K562 (cell line): ENCODE measurements around the gene BMI1. TPM values are rescaled to one million over a fixed set of nuclear protein-coding genes. Genes with fewer than 3 reads are reported as not detected.

Experiments used
- ATAC-seq: fragments of 200-7000 bp; cut with Tn5 transposase; 3 replicates; pipeline ENCODE4 v1.9.1; 2020; ENCODE audit warnings: moderate library complexity
- BruUV-seq: library from RNA; stranded (reverse); fragments of 400-500 nt; replicated peaks from 2 replicates; lab custom pipeline; 2021; lab: Mats Ljungman, UMichigan
- CTCF ChIA-PET: fragments of 300-600 bp; formaldehyde crosslinking; extraction: SDS; loops from one replicate; lab custom pipeline; 2021; ENCODE audit warnings: low intra/inter-chr PET ratio; lab: Yijun Ruan, JAX
- POLR2A ChIA-PET: fragments of 300-600, 350-650 bp; sonication (Branson Sonifier 250); formaldehyde crosslinking; extraction: SDS; loops from one replicate; lab custom pipeline; 2021; ENCODE audit warnings: antibody characterized with exemption, inconsistent platforms; lab: Yijun Ruan, JAX
- DNase-seq, 4 experiments: peaks; one replicate each; pipeline versions ENCODE4 v3.0.0 to v3.0.0-alpha.2; 2011 to 2018; ENCODE audit warnings: low spot score in 3 of 4, mixed read lengths in 3 of 4; ENCODE audit errors: extremely low read depth in 1 of 4
- FAIRE-seq: peaks from 2 replicates; lab custom pipeline; 2011; peaks lifted over from hg19 to GRCh38; lab: Jason Lieb, UNC
- H2AFZ ChIP-seq: 2 replicates; pipeline ENCODE4 v1.6.0; 2011; ENCODE audit warnings: low read depth, low read length, control low read depth, inconsistent platforms
- H3K27ac ChIP-seq: fragments of 200-600 bp; 3 replicates; pipeline ENCODE4 v1.8.0; 2011; ENCODE audit warnings: low read depth, mild to moderate bottlenecking, control low read depth, inconsistent platforms, low read length, moderate library complexity, mixed read lengths; ENCODE audit errors: extremely low read depth
- H3K27me3 ChIP-seq, 2 experiments: fragments of 300-600 bp in 1 of 2; 2 replicates in 1 of 2; 3 replicates in 1 of 2; pipeline versions ENCODE4 v1.6.0 to v1.8.0; 2011; ENCODE audit warnings: inconsistent platforms in 2 of 2, low read length in 2 of 2, mild to moderate bottlenecking in 1 of 2, mixed read lengths in 1 of 2, moderate library complexity in 1 of 2; ENCODE audit not compliant: control insufficient read depth in 2 of 2, insufficient read depth in 2 of 2
- H3K36me3 ChIP-seq: fragments of 300-600 bp; 3 replicates; pipeline ENCODE4 v1.8.0; 2011; ENCODE audit warnings: mild to moderate bottlenecking, low read length, inconsistent platforms; ENCODE audit not compliant: control insufficient read depth, insufficient read depth
- H3K4me1 ChIP-seq, 2 experiments: fragments of 200-600 bp in 1 of 2; replicated peaks in 1 of 2; 2 replicates in 1 of 2; 3 replicates in 1 of 2; pipeline versions ENCODE4 v1.5.1 to v1.8.0; 2011; ENCODE audit warnings: inconsistent platforms in 2 of 2, low read length in 2 of 2, mild to moderate bottlenecking in 1 of 2, mixed read lengths in 1 of 2, moderate library complexity in 1 of 2; ENCODE audit not compliant: control insufficient read depth in 2 of 2, insufficient read depth in 2 of 2
- H3K4me2 ChIP-seq: 2 replicates; pipeline ENCODE4 v1.6.1; 2011; ENCODE audit warnings: low read length, control low read depth, inconsistent platforms, mixed read lengths; ENCODE audit not compliant: insufficient read depth
- H3K4me3 ChIP-seq: fragments of 200-600 bp; sonication (generic), shearing (Covaris generic); 2 replicates; pipeline ENCODE4 v1.5.1; 2016; ENCODE audit warnings: control low read depth, inconsistent platforms
- H3K79me2 ChIP-seq: fragments of 200-600 bp; 3 replicates; pipeline ENCODE4 v1.8.0; 2011; ENCODE audit warnings: low read length, inconsistent platforms; ENCODE audit not compliant: control insufficient read depth, insufficient read depth
- H3K9ac ChIP-seq, 2 experiments: 2 replicates each; pipeline versions ENCODE4 v1.6.0 to v1.6.1; 2011; ENCODE audit warnings: low read depth in 2 of 2, low read length in 2 of 2, control low read depth in 1 of 2, inconsistent platforms in 1 of 2, mild to moderate bottlenecking in 1 of 2, mixed read lengths in 1 of 2; ENCODE audit not compliant: insufficient read depth in 1 of 2
- H3K9me1 ChIP-seq: one replicate; pipeline ENCODE4 v1.6.0; 2011; ENCODE audit warnings: inconsistent platforms, mild to moderate bottlenecking, low read length, moderate library complexity; ENCODE audit not compliant: control insufficient read depth, insufficient read depth
- H3K9me3 ChIP-seq: replicated peaks from 2 replicates; pipeline ENCODE4 v1.5.1; 2011; ENCODE audit warnings: low read depth, low read length, inconsistent platforms; ENCODE audit not compliant: control insufficient read depth, insufficient read depth
- H4K20me1 ChIP-seq: replicated peaks from 2 replicates; pipeline ENCODE4 v1.6.1; 2011; ENCODE audit warnings: low read length, inconsistent platforms, mixed read lengths; ENCODE audit not compliant: control insufficient read depth, insufficient read depth
- E2F4 ChIP-seq: sonication (generic); formaldehyde crosslinking; IDR thresholded peaks from 2 replicates; pipeline ENCODE4 v1.8.0; 2022; ENCODE audit warnings: mild to moderate bottlenecking, low read depth, missing genetic modification reagents
- EGR1 ChIP-seq: fragments of 450-650 bp; conservative IDR thresholded peaks from 2 replicates; pipeline ENCODE4 v1.6.1; 2017; ENCODE audit warnings: mild to moderate bottlenecking
- MCM2 ChIP-seq: fragments of 450-650 bp; IDR thresholded peaks from 2 replicates; pipeline ENCODE4 v1.6.1; 2017; ENCODE audit warnings: low read depth, mild to moderate bottlenecking
- THAP12 ChIP-seq: fragments of 250-450 bp; sonication (Bioruptor Pico); IDR thresholded peaks from 2 replicates; pipeline ENCODE4 v1.9.0; 2021; ENCODE audit warnings: mild to moderate bottlenecking, inconsistent platforms
- ZBTB12 ChIP-seq: fragments of 250-450 bp; sonication (Bioruptor Pico); IDR thresholded peaks from 2 replicates; pipeline ENCODE4 v1.4.0; 2020
- ZFP91 ChIP-seq: sonication (generic); formaldehyde crosslinking; IDR thresholded peaks from 2 replicates; pipeline ENCODE4 v1.8.0; 2022; ENCODE audit warnings: mild to moderate bottlenecking, missing genetic modification reagents
- ZNF134 ChIP-seq: fragments of 250-450 bp; sonication (Bioruptor Pico); conservative IDR thresholded peaks from 2 replicates; pipeline ENCODE4 v1.4.0; 2020
- ZNF79 ChIP-seq: fragments of 250-450 bp; sonication (Bioruptor Pico); IDR thresholded peaks from 2 replicates; pipeline ENCODE4 v1.4.0; 2020; ENCODE audit warnings: low read depth, mild to moderate bottlenecking, moderate library complexity
- WGBS: fragments of 100-300 bp; shearing (Covaris generic); methylation state at CpG from one replicate; pipeline ENCODE4 v1.1.6; 2016; ENCODE audit warnings: low coverage, mixed read lengths; ENCODE audit not compliant: insufficient coverage; ENCODE audit errors: missing lambda C conversion rate; 5-methylcytosine and 5-hydroxymethylcytosine counted together
- in situ Hi-C: fragments of 300-500 bp; cut with MboI; formaldehyde crosslinking; loops from 4 replicates; pipeline ENCODE4 v1.15.0; 2018; ENCODE audit warnings: inconsistent platforms, mixed read lengths
- intact Hi-C: fragments of 100-400 bp; cut with micrococcal nuclease; formaldehyde crosslinking; loops from 2 replicates; pipeline ENCODE4 v1.14.2; 2022
- polyA plus RNA-seq, 8 experiments: library from polyadenylated mRNA; depleted of rRNA in 4 of 8; stranded (reverse) in 5 of 8; unstranded in 3 of 8; fragments of >200 nt; fragmentation: Nextera tagmentation in 2 of 8; fragmentation: Illumina TruSeq in 1 of 8; extraction: Ambion mirVana in 2 of 8; extraction: Trizol in 1 of 8; gene quantifications; 2 replicates each; pipeline versions ENCODE4 v1.2.1 to v1.2.3, GENCODE V29; 2011 to 2014; ENCODE audit warnings: inconsistent platforms in 1 of 8, missing spikeins in 1 of 8
- total RNA-seq, 7 experiments: library from RNA; depleted of rRNA in 6 of 7; stranded (reverse); fragments of >200 nt in 6 of 7; fragmentation: Illumina TruSeq in 2 of 7; extraction: Trizol in 2 of 7; gene quantifications; 2 replicates each; pipeline versions ENCODE4 v1.2.1 to v1.2.3, GENCODE V29; 2011 to 2021; ENCODE audit warnings: low replicate concordance in 1 of 7

BMI1 gene
- total and polyA plus RNA-seq, 9 of the 15 experiments (the other 6 are each of a cell fraction or from before 2014, with no cell fraction given) = 21.4 to 103 (median 70.8) TPM

GRCh38 chr10:22271786-22272185, 49.1 kb upstream of the BMI1 start:
- peak; percentile 31 for ATAC-seq
- 70% methylated on average over 5 of the region's 6 CpGs for WGBS
- POLR2A ChIA-PET = interaction anchor here (1.8 kb wide), 1 partner anchor 9 kb away, joined by 5 read pairs; no protein-coding TSS in a partner anchor

More at GRCh38 chr10:22271786-22272185, 49.1 kb upstream of the BMI1 start:
- CTCF ChIA-PET = no interaction called here
- Histone ChIP-seq H3K9ac (no peak overlapping the region), H3K4me1 (no peaks in the 10 kb centered on the region), H3K79me2 (no peaks in the 10 kb centered on the region), H3K27ac (no peak overlapping the region), H2AFZ (no peak overlapping the region), H3K36me3 (no peaks in the 10 kb centered on the region), H3K4me2 (no peak overlapping the region), H3K4me3 (no peak overlapping the region)
- in situ Hi-C loops = no loop called here
- no peak for DNase-seq
- no TSS peak for BruUV-seq
- TF ChIP-seq MCM2 = no peak
- no peak for TF ChIP-seq E2F4
- no peak for TF ChIP-seq ZFP91
- no peak for TF ChIP-seq THAP12 (CRISPR knock-in tag)
- no peak for TF ChIP-seq EGR1
- no peak for TF ChIP-seq ZNF134 (CRISPR knock-in tag)
- no peak for TF ChIP-seq ZNF79 (CRISPR knock-in tag)
- no peak for TF ChIP-seq ZBTB12 (CRISPR knock-in tag)
- TF ChIP-seq, all 486 proteins: peak for 0
- H3K9me3 ChIP-seq = no peaks in the 10 kb centered on the region
- H3K27me3 ChIP-seq = no peaks in the 10 kb centered on the region
- H4K20me1 ChIP-seq = no peaks in the 10 kb centered on the region
- intact Hi-C loops = no loop called here
- FAIRE-seq = no peak
- no peaks in the 10 kb centered on the region for H3K9me1 ChIP-seq
